Measurements from ENCODE around the gene GAPDH. TPM values are rescaled to one million over a fixed set of nuclear protein-coding genes. Genes with fewer than 3 reads are reported as not detected.
"Not testable (repeated sequence)": the region's sequence is repeated elsewhere in the genome, so short reads cannot be mapped to it uniquely, and the experiment has no call there.

GAPDH gene
- total RNA-seq, 1 donor from 2014 or later, result 5,044 TPM

GRCh38 chr12:6558014-6558760 lies 23.9 kb downstream of the GAPDH start:
- intact Hi-C loops (cut with micrococcal nuclease), result loop anchor here (1.0 to 5.0 kb wide), 2 partner anchors 10 to 234 kb away; partner anchors contain the start of gene NOP2

DNA sequence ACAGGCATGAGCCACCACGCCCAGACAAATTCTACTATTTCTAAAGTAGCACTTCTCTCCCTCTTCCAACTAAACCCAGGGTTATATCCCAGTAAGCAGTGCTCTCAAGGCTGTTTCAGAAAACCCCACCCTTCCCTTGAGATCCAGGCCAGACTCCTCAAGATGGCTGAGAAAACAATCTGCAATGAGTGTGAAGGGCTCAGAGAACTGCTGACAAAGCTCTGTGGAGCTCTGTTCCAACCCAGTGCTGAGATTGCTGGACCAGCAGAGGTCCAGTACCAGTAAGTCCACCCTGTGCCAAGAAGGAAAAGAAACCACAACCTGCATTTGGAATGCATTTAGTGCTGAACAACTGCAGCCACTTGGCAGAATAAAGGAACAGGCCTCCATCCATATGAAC lies 25.2 kb downstream of the GAPDH start:
- intact Hi-C loops (cut with micrococcal nuclease), result loop anchor here (5.0 kb wide), 1 partner anchor 233 kb away; no protein-coding TSS in a partner anchor

DNA sequence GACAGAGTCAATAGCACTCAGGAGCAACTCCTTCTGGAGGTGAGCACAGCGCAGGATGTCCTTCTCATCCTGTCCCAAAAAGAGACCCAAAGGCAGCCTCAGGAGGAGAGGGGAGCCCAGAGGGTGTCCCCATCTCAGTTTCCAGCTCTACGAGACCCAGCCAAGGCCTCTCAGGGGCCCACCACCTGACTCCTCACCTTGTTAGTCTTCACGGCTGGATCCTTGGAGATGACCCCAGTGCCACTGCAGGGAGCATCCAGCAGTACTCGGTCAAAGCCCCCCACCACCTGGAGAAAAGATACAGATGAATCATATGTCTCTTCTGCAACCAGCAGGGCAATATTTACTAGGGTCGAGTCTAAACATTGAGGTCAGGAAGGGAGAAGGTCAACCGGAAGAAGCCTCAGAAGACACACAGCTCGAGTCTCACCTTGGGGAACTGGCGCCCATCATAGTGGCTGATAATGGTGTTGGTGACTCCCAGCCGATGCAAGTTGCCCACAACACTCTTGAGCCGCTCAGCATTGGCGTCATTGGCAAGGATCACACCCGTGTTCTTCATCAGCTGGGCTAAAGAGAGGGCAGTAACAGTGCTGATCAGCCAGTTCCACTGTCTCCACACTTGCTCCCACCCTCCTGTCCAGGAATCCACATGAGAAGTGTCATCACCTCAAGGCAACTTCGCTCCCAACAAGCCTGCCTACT lies 26.3 kb downstream of the GAPDH start:
- intact Hi-C loops (cut with micrococcal nuclease), result no loop called here

DNA sequence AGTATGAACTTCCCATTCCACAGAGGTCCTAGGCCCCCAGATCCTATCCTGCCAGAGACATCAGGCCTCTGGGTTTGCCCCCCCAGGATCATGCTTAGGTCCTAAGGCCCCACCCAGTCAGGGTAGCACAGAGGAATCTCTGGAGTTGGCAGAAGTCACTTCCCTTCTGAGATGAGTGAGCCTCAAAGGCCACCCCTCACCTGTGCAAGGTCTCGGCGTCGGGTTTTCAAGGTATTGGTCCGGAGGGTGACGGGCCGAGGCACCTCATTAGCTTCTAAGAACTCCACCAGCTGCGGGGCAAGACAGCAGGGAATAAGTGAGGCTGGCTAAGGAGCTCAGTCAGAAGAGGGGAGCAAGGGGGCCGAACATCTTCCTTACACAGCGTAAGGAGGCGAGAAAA lies 28.6 kb downstream of the GAPDH start:
- intact Hi-C loops (cut with micrococcal nuclease), result no loop called here

DNA sequence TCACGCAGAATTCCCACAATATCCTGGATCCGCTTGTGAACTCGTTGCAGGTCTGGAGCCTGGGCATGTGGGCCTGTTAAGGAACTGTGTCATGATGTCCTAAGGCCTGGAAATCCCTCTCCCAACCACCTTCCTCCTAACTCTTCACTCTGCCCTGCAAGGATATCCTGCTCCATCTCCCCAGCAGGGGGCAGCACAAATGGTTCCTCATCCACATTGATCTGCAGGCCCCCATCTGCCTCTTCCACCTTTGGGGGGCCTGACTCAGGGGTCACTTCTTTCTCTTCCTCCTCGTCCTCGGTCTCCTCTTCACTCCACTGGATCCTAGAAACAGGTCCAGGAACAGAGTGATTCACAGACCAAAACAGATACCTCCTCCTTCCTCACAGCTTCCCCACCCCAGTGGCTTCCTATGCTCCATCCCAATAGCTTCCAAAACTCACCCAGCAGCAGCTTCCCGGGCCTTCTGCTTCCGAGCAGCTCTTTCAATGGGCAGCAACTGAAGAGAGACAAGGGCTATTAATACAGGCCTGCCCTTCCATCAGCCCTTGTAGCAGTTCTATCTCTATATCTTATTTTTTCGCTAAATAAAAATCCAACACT lies 29.2 kb downstream of the GAPDH start:
- intact Hi-C loops (cut with micrococcal nuclease), result no loop called here

- intact Hi-C loops (cut with micrococcal nuclease), result loop anchor here (5.0 kb wide), 1 partner anchor 285 kb away; the partner anchor contains the start of genes CDCA3 and USP5
Observed at GRCh38 chr12:6567112-6567670, 32.9 kb downstream of the GAPDH start.

DNA sequence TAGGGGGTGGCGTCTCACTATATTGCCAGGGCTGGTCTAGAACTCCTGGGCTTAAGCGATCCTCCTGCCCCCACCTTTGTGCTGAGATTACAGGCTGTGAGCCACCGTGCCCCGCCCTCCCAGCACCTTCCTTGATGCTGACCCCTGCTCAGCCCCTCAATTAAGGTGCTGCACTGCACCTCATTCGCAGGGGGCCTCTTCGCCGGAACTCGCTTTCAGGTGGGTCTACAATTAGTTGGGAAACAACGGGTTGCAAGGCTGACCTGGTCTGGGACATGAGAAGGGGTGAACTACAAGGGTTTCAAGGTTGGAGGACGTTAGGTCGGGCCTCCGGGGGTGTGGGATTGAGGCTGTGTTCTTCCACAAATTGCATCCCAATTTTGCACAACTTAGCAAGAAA lies 35.0 kb downstream of the GAPDH start:
- intact Hi-C loops (cut with micrococcal nuclease), result loop anchor here (2.0 to 5.0 kb wide), 2 partner anchors 37 to 283 kb away; partner anchors contain the start of genes CDCA3, CHD4 and USP5

GRCh38 chr12:6569786-6570185 lies 35.5 kb downstream of the GAPDH start:
- intact Hi-C loops (cut with micrococcal nuclease), result loop anchor here (2.0 to 5.0 kb wide), 2 partner anchors 37 to 283 kb away; partner anchors contain the start of genes CDCA3, CHD4 and USP5

DNA sequence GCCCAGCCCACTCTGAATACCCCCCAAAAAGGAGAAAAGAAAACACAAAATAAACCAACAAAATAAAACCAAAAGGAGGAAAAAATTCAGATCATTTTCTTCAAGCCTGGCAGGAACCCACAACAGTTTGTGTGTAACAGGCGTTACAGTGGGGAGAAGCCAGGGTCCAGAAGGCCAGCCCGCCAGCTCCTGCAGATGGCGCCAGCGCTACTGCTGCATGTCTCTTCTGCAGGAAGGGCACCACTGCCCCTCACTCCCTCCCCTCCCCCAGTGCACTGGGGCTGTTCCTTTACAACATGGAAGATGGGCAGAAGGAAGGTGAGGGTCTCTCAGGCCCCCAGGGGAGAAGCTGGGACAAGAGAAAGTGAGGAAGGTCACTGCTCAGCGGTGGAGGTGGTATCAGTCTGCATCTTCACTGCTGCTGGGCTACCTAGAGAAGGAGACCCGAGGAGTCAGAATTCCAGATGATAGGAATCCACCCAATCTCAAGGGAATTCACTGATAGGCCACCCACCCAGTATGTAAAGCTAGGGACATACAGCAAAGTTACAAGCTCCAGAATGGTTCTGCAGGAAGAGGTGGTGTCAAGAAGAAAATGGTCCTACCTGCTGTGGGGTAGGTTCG lies 36.1 kb downstream of the GAPDH start:
- intact Hi-C loops (cut with micrococcal nuclease), result no loop called here

GRCh38 chr12:6573001-6573400 lies 38.7 kb downstream of the GAPDH start:
- intact Hi-C loops (cut with micrococcal nuclease), result no loop called here

DNA sequence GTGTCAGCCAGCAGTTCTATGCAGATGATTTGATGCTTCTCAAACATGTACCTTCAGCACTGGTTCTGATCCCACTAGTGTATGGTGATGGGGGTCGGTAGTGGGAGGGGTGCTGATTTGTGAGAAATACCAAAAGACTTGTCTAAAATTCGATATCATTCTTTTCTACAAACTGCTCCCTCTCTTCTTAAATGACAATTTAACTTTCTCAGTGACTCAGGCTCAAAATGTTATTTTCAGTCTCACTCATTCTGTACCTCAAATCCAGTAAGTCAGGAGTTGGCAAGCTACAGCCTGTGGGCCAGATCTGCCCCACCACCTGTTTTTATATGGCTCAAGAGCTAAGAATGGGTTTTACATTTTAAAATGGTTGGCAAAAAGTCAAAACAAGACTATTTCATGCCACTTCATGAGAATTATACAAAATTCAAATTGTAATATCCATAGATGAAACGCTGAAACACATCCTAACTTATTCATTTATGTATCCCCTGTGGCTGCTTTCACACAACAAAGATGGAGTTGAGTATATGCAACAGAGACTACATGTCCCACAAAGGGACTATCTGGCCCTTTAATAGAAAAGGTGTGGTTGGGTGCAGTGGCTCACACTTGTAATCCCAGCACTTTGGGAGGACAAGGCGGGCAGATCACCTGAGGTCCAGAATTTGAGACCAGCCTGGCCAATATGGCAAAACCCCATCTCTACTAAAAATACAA lies 40.4 kb downstream of the GAPDH start:
- intact Hi-C loops (cut with micrococcal nuclease), result no loop called here

GRCh38 chr12:6575648-6576047 lies 41.3 kb downstream of the GAPDH start:
- intact Hi-C loops (cut with micrococcal nuclease), result no loop called here

DNA sequence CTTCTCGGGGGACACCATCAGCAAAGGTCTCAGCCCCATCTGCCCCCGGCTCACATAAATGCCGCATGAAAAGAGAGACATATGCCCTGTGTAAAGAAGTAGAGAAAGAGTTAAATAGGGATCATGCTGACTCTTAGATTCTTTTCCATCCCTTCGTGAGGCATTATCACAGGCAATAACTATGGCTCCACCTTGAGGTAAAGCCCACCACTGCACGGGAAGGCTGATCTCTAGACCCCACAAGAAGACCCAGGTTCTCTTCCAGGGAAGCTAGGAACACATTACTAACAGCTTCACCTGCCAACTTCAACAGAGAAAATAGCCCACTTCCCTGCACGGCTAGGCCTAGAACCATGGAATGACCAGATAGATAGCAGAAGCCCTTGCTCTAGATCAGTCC lies 47.9 kb downstream of the GAPDH start:
- intact Hi-C loops (cut with micrococcal nuclease), result no loop called here

- intact Hi-C loops (cut with micrococcal nuclease), result no loop called here
Observed at GRCh38 chr12:6582959-6583358, 48.6 kb downstream of the GAPDH start.

GRCh38 chr12:6584293-6584692 lies 50.0 kb downstream of the GAPDH start:
- intact Hi-C loops (cut with micrococcal nuclease), result no loop called here

GRCh38 chr12:6586569-6586968 lies 52.3 kb downstream of the GAPDH start:
- intact Hi-C loops (cut with micrococcal nuclease), result not testable (repeated sequence)
